Activated T-helper 9 cell treated with anti-CD3 and anti-CD28 coated beads, Interleukin-2, amount 50 U/mL, for 16 hours (primary cell): Measurements from ENCODE around the gene MZT2B.
"Not testable (repeated sequence)": the region's sequence is repeated elsewhere in the genome, so short reads cannot be mapped to it uniquely, and the experiment has no call there.

ENCODE experiments used
- DNase-seq: peaks from one replicate; pipeline ENCODE4 v3.0.0-alpha.2; 2020; ENCODE audit warnings: low read depth

The MZT2B gene

DNA sequence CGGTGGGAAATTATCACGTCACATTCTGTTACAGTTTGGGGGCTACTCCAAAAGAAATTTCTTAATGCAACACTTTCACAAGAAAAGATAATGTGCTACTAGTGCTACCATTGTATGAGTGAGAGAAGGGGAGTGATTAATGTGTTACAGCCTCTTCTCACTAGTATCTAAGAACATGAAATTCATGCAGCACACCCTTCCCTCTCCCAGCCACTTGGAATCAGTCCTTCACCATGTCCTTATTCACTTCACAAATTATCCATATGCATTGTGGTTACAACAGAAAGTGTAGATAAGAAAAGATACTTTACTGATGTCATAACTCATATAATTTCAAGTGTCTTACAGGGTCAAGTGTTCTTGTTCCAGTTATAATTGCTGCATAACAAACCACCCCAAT lies 37.1 kb downstream of the MZT2B start:
- not testable (repeated sequence) for DNase-seq

DNA sequence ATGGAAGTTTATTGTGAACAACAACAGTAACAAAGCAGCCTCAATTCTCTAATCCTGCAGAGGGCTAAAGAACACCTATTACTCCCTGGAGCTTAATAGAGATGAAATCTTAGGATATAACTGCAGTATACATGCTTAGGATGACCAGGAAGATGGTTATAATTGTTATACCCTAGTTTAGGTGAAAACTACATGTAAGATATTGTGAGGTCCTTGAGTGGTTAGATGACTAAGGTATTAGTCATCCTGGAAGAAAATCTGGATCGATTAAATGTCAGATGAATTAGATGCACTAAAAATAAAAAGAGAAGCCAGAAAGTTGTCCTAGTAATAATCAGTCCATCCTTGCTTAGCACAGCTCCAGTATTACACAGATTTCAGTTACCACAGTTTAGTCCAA lies 38.4 kb downstream of the MZT2B start:
- DNase-seq: not testable (repeated sequence)

DNA sequence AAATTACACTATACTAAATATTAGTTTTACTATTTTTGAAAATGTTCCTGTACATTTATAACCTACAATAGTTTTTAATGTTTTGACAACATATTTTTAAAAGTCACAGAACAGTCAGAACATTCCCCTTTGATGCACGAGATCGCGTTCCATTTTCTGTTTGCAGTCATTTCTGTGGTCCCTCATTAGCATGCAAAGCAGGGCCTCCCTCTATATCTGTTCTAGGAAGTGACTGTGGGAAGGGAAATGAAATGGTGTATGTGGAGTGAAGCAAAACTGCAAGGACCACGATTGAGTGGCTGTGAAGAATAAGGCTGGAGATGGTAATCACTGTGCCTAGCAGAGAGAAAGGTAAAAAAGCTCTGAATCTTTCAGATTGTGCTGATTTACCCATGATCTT lies 40.5 kb downstream of the MZT2B start:
- not testable (repeated sequence) for DNase-seq

DNA sequence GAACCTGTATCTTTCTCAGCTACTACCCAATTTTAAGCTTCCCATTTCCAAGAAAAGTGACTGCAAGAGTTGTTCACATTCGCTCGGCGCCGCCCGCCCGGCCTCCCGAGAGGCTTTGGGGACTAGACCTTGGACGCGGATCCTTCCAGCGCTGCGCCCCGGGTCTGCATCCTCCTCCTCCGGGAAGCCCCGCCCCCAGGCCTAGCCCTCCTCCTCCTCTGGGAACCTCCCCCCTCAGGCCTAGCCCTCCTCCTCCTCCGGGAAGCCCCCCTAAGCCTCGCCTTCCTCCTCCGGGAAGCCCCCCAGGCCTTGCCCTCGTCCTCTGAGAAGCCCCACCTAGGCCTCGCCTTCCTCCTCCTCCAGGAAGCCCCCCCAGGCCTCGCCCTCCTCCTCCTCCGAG lies 45.9 kb downstream of the MZT2B start:
- not testable (repeated sequence) for DNase-seq

DNA sequence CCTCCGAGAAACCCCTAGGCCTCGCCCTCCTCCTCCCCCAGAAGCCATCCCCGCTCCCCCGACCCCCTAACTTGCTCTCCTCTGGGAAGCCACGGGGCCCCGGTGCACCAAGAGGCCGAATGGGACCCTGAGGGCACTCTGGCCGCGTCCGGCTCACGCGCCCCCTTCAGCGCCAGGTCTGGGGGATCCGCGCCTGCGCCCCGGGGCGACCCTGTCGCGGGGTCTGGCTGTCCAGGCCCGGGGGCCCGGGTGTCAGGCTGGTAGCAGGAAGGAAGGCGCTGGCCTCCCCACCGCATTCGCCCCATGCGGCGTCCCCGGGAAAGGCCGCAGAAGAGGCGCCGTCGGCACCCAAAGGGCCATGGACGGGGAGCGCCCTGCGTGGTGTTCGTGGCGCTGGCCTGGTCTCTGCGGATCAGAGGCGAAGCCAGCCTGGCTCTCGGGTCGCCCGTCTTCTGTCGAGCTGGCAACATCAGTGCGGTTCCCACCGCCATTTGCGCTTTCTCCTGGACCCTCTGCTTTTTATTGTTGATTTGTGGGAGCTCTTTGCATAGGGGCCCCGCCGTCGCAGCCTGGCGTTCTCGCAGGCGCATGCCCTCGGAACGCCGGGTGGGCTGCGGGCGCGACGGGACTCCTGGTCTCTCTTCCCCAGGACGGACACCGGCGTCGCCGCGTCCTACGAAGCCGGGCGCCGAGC lies 46.6 kb downstream of the MZT2B start:
- not testable (repeated sequence) for DNase-seq

DNA sequence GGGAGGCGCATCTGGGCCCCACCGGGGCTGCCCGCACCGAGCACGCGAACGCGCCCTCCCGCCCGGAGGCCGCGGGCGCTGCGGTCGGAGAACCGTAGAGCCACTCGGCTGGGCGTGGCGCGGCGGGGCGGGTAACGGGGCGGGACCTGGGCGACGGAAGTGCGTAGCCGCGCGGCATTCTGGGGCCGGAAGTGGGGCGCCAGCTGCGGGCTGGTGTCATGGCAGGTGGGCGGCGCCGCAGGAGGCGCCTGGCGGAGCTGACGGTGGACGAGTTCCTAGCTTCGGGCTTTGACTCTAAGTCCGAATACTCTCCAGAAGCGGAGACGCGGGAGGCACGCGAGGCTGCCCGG lies 47.1 kb downstream of the MZT2B start:
- not testable (repeated sequence) for DNase-seq

DNA sequence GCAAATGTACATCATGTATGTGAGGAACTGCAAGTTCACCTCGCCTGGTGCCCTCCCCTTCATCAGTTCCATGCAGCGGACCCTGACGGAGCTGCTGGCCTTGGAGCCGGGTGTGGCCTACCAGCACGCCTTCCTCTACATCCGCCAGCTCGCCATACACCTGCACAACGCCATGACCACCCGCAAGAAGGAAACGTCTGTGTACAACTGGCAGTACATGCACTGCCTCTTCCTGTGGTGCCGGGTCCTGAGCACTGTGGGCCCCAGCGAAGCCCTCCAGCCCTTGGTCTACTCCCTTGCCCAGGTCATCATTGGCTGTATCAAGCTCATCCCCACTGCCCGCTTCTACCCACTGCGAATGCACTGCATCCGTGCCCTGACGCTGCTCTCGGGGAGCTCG lies 48.3 kb downstream of the MZT2B start:
- DNase-seq: not testable (repeated sequence)

DNA sequence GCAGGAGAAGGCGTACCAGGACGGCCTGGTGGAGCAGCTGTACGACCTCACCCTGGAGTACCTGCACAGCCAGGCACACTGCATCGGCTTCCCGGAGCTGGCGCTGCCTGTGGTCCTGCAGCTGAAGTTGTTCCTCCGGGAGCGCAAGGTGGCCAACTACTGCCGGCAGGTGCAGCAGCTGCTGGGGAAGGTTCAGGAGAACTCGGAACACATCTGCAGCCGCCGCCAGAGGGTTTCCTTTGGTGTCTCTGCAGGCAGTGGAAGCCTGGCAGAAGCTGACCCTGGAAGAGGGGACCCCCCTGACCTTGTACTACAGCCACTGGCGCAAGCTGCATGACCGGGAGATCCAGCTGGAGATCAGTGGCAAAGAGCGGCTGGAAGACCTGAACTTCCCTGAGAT lies 48.8 kb downstream of the MZT2B start:
- DNase-seq: not testable (repeated sequence)

DNA sequence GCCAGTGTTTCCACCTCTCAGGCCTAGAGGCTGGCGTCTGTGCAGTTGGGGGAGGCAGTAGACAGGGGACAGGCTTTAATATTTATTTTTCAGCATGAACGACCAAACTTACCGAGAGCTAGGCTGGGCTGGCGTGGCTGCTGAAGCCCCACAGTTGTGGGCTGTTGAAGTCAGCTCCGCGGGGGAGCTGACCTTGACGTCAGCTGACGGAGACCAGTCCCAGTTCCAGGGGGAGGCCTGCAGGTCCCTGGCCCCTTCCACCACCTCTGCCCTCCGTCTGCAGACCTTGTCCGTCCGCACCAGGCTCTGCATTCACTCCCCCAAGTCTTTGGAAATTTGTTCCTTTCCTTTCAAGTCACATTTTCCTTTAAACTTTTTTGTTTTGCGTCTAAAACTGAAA lies 49.6 kb downstream of the MZT2B start:
- DNase-seq: no peak

DNA sequence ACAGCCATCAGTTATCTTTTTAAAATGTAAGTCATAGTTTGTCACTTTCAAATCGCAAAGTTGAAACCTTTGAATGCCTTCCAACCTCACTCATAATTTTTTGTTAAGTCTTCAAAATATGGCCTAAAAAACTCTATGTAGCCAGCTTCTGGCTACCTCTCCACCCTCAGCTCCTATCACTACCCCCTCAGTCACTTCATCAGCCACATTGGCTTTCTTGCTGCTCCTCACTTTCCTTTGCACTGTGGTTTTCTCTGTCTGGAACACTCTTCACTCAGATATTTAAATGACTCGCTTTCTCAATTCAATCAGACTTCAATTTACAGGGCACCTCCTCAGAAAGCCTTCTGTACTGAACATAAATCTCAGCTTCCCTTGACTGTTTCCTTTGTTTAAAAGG lies 51.0 kb downstream of the MZT2B start:
- not testable (repeated sequence) for DNase-seq

DNA sequence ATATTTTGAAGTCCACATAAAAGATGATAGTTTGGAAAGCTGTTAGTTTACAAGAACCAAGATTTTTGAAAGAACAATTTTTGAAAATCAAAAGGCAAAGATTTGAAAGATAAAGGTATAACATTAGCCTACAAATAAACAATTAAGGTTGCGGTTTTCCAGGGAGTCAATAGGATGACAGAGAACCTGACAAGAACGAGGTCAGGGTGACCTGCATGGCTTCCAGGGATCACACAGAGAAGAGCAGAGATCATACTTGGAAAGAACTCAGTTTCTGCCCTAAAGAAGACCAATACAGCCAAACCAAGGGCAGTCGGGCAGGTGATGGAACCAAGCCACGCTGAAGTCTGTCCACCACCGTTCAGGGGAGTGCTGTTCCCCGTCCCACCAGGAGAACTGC lies 57.5 kb downstream of the MZT2B start:
- not testable (repeated sequence) for DNase-seq
